ENCODE data around the gene ZCCHC7.

DNA sequence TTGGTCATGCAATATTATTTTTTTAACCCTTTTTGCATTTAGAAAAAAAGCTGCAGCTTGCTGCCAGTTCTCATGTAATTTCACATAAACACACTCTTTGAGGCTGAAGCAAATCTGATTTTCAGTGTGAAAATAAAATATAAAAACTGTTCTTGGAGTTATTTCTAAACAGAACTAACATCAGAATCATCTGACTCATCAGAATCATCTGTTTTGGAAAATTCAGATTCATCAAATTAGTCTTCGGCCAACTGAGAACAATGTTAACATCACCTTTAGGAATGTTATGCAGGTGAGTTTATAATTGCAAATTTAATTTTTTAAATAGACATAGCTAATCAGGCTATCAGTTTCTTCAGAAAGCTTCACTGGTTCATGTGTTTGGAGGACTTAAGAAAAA is 45.3 kb downstream of the ZCCHC7 start:
- no peak for TF ChIP-seq CTCF (IDR thresholded peaks at IDR 0.05)
- TF ChIP-seq POLR2A (IDR thresholded peaks at IDR 0.05; ENCODE audit: low read depth), result no peak
- TF ChIP-seq EP300 (IDR thresholded peaks at IDR 0.05), result no peak
- no peak for TF ChIP-seq POLR2AphosphoS5 (IDR thresholded peaks at IDR 0.05)
